ENCODE measurements around the gene PDGFC.

The PDGFC gene, protein sequence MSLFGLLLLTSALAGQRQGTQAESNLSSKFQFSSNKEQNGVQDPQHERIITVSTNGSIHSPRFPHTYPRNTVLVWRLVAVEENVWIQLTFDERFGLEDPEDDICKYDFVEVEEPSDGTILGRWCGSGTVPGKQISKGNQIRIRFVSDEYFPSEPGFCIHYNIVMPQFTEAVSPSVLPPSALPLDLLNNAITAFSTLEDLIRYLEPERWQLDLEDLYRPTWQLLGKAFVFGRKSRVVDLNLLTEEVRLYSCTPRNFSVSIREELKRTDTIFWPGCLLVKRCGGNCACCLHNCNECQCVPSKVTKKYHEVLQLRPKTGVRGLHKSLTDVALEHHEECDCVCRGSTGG

DNA sequence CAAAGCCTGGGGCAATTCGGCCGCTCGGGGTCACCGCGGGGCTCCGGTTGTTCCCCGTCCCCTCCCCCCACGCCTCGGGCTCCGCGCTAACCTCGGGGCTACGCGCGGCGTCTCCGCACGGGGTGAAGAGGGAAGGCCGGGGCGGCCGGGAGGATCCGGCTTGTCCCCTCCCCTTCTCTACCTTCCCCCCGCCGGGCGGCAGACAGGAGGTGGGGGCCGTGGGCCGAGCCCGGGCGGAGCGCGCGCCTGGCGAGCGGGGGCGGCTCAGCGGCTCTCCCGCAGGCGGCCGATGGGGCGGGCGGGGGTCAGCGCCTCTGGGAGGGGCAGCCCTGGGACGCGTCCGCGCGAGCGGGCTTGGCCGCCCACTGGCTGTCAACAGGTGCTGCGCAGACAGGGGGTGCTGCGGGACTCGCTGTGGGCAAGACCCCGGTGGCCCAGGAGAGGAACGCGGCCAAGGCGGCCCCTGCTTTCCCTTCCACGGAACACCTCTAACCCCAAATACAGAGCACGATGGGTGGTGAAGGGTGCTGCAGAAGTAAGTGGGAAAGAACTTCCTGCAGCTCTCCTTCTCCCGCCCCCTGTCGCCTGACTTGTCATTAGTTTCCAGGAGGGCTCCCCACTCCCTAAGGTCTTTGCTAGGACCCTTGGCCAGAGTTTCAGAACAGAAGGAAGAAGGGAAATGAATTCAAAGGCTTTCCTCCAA, at the start of gene PDGFC:
Gene PDGFC, minus strand, starts transcription at position 124 of the 703 bp plus-strand sequence. CDS start 896 bp downstream, outside the sequence.
- DNase-seq: no peak

DNA sequence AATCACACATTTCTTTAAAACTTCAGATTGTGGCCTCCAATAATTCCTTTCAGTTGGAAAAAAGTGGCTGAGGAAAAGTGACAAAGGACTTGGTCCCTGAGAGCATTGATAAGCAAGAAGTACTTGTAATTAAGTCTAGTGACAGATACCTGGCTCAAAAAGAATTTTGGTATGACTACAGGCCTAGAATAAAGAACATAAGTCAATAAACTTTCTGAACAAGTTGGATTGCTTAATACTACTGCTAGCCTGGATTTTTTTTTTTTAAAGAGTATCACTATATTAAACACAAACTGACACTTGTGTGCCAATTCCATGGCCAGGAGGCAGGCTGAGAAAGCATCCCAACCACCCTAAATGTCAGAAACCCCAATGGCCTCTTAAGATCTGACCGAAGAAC, 49.3 kb upstream of the PDGFC start:
- DNase-seq: no peak

DNA sequence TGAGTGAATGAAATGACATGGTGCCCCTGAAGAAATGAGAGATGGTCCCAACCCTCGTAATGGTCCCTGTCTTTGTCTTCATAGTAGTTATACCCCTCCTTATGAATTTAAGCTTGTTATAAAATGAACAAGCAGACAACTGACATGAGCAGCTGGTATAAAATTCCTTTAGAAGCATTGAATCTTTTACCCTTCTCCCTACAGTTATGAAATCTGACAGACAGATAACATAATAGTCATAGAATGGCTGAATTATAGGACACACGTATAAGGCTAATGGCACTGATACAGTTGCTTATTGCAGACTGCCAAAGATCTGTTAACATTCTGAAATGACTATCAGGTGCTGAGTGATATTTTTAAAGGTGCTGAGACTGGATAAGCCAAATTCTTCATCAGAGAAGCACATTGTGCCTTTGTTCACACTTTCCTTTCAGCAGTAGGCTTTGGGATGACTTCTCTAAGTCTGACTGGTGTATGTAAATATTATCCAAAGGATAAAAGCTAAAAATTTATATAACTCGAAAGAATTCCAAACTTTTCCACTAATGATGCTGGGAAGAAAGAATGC, 47.4 kb upstream of the PDGFC start:
- DNase-seq: no peak

DNA sequence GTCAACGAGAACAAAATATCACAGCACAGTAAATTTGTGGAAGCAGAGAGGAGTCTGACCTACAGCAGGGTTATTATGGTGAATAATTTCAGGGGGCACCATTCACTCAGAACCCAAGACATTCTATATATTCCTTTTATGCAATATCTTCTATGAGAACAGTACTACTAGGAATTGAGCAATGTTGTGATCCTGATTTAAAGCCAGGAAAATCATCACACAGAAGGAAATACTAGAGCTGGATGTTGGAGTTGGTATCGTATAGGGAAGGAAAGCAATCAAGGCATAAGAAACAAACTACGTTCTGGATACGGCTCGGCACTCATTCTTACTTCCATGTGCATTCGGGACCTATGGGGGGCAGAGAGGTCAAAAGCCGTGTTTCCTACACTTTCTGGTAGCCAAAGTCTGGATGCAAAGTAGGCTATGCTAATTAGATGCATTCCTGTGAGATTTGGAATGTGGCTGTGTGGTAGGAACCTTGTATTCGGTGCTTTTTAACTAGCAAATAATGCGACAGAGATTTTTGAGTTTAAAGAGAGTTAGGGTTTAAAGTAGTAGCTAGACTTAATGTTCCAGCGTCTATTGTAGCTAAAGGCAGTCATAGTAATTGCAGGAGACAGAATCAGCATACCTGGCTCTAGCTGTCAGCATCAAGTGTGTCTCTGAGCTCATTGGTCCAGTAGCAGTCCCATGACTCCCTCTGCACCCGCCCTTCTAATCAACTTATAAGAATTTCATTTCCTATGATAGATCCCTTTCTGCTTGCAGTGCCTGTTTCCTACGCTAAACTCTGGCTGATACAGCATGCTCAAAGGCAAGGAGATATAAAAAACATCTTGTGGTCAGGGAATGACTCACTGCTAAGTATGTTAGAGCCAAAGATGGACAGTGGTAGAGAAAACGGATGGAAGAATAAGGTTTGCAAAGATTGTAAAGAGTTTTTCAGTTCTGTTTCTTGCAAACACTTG, 43.3 kb upstream of the PDGFC start:
- no peak for DNase-seq

DNA sequence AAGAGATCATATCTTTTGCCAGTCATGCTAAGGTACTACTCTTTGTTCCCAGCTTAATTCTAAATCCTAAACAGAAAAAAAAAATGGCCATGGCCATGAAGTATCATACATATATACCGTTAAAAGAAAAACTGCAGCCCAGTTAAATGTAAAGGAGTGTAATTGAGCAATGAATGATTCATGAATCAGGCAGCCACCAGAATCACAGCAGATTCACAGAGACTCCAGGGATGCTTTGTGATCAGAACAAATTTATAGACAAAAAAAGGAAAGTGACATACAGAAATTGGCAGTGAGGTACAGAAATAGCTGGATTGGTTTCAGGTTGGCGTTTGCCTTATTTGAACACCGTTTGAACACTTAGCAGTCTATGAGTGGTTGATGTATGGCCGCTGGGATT, 42.1 kb upstream of the PDGFC start:
- DNase-seq: no peak

DNA sequence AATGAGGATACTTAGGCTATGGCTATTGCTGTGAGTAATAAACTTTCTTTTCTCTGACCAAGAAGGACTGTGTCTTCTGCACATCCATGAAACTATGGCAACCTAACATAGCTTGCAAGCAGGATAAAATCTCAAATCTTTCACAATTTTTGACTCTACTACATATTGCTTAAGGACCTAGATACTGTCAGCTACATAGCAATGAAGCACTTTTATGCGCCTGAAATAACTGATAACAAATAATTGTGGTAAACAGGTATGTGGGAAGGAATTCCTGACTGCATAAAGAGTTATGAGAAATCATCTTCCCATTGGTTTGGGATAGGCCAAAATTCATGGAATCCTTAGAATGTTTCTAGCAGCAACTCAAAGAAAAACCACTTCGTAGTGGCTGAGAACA, 41.2 kb upstream of the PDGFC start:
- no peak for DNase-seq

DNA sequence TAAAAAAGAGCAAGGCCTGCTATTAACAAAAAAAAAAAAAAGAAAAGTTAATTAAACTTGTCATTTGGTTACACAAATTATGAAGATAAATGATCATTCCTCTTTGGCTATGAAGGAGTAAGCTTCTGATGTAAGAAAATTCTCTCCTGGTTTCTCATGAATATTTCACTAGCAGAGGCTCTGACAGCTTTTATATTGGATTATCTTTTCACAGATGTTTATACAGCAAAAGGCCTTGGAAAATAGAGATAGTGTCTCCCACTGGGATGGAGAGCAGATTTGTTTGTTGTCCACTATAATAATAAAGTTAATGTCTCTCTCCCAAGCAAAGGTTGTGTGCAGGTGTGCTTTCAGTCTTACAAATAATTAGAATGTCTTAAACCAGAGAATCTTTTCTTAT, 40.7 kb upstream of the PDGFC start:
- DNase-seq: no peak

DNA sequence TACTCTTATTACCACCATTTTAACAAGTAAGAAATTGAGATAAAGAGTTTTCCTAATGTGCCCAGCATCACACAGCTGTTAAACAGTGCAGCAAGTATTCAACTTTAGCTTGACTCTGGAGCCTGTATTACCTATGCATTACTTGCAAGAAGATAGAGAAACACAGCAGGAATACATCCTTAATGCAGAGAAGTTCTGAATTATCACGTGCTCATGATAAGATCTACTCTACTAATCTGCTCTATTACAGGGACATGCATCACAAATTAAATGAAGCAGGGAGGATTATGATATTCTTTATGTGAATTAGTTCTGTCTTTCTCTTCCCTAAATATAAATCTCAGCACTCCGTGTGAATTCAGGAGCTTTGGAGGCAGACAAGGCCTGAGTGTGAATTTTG, 39.0 kb upstream of the PDGFC start:
- DNase-seq: no peak

DNA sequence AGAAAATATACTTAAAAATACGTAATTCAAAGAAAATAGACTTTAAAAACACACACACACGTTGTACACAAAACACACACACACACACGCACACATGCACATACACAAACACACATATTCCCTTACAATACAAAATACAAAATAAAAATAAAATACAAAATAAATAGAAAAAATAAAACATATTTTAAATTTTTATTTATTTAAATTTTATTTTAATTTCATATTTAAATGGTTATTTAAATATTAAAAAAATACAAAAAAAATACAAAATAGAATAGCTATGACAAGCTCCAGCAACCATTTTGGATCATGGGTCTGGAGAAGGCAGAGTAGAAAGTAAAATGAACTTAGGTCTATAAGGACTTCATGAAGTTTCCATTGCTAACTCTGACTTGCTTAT, 34.2 kb upstream of the PDGFC start:
- no peak for DNase-seq

DNA sequence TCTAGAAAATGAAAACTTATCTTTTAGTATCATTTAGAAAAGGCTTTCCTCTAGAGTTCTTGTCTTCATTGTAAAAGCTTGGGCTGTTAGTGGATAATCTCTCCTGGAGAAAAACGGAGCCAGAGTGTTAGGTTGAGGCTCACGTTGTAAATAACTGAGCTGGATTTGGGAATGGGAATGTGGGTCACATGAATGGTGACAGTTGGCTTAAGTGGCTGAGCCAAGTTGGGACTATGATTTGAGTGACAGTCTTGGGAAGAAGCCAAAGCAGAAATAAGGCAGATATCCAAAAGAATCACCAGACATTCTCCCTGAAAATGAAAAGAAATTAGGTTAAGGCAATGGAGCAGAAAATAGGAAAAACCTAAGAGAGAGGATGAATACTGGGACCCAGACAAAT, 33.6 kb upstream of the PDGFC start:
- DNase-seq: no peak

DNA sequence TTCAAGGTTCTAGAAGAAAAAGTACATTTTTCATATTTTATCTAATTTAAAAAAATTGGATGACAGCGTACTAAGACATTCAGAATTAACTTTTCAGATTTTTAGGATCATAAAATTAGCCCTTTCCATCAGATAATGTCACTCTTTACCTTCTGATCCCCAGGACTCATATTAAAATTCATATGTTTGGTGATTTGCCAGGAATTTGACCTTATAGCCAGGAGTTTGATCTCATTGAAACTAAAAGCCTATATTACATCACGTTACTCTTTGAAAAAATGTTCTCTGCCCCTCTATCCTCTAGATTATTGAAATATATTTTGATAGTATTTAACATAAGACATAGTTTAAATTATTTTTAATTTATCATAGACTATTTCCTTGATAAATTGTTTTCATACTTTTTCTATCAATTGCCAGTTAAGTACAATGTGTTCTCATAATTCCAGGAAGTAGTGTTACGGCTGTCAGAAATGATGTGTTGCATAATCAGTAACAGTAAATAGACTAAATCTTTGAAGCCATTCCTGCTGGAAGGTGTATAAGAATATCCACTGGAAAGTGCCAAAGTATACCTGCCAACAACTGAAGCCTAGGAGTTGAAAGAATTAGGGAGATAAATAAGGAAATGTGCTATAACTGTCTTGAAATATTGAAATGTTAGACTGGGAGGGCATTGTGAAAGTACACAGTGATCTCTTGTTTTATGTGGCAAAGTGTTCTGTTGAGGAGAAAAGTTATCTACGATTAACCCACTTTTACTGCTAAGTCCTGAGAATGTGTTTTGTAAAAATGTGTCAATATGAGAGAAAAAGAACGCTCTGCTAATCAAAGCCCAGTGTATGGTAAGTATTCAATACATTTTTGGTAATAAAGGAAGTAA, 32.9 kb upstream of the PDGFC start:
- DNase-seq: no peak

DNA sequence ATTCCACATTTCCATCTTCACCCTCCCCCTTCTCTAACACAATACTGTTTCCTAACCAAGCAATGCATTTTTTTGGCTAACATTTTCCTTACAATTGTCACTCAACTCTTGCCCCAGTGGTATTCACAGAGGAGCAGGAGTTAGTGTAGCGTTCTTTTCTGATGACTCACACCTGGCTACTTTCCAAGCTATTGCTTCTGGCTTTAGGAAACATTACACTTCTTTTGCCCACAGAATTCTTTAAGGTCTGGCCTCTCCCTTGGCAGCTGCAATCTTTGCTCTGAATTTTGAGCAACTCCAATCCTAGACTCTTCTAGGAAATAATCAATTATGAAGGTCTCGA, 27.5 kb upstream of the PDGFC start:
- DNase-seq: no peak

DNA sequence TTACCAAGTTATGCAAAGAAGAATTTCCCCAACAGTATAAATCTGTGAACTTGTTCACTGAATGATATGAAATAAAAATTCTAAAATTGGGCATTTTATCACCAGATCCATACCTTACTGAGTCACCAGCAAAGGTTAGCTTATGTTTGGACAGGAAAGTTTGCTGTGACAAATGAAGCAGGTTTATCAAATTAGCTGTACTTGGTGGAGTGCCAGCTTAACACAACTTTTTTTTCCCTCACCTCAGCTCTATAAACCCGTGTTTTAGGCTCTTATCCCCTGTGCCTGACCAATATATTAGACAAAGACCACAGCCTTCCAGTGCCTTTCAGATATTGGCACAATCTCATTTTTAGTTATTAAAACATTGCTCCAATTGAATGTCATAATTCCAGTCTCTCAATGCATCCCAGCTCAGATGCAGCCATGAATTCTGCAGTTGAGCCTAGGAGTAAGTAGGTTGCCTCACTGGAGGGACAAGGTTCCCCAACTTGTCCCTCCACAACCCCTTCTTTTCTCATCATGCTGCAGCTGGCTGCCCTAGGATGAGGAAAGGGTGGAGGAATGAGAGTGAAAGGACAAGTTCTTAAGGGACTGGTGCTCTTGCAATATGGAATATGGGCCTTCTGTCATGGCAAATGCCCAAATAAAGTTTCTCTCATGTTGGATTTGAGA, 27.0 kb upstream of the PDGFC start:
- no peak for DNase-seq

DNA sequence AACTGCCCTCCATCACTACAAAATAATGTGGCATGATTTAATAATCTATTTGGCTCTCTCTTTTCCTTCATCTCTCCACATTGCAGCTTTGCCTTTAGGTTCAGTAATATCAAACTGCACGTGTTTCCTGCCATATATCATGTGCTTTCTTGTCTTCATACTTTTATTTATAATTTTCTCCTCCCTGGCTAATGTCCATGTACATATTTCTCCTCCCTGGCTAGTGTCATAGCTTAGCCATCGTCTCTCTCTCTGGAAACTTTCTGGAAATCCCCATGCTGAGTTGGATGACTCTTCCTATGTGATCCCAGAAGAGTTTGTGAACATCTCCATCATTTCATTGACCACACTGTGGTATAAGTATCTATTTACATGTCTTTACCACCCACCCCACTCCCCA, 21.3 kb upstream of the PDGFC start:
- DNase-seq: no peak

DNA sequence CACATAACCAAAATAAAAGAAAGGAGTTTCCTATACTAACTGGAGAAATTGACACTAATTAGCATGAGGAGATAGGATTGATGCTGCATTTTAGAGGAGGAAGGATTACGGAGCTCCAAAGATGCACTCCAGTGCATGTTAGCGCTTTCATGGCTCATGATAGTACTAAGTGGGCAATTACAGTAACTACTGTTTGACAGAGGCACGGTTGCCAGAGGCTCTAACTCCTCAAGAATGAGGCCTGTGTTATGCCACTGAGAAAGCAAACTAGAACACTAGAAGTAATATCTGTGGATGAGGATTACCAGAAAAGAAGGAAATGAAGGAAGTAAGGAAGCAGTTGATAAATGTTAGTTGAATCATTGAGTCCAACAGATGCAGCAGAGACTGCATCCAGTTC, 19.6 kb upstream of the PDGFC start:
- DNase-seq: no peak

DNA sequence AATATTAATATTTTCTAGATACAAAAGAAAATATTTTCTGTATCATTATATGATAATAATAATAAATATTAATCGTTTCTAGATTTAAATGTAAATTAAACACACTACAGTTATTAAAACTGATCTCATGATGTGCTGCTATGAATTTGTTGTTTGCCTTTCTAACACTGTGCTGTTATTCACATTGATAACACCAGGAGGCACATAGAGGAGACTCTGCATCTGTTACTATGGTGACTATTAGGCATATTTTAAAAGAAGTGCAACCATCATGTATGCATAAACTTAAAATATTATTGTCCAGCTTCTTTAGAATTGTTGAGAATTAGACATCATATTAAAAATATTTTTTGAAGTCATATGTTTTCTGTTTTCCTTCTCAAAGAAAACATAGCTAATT, 11.8 kb upstream of the PDGFC start:
- no peak for DNase-seq

DNA sequence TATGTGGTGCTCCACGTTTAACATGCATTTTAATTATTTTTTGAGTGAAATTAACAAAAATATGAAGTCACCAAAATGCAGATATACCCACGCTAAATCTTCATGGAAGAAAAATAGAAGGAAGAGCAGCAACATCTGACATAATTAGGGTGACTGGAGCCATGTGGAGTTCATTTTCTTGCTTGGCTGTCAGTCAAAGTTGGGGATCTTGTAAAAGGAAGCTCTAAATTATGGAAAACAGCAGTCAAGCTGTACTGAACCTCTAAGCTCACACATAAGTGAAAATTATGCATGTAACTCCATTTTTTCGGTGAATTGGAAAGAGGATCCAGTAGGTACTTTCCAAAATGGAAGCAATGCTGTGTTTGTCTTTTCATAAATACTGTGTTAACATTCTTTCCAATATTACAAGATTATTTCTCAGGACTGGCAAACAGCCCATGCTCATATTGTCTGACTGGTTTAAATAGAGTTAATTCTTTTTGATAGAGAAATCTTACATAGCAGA, 9.7 kb upstream of the PDGFC start:
- no peak for DNase-seq

DNA sequence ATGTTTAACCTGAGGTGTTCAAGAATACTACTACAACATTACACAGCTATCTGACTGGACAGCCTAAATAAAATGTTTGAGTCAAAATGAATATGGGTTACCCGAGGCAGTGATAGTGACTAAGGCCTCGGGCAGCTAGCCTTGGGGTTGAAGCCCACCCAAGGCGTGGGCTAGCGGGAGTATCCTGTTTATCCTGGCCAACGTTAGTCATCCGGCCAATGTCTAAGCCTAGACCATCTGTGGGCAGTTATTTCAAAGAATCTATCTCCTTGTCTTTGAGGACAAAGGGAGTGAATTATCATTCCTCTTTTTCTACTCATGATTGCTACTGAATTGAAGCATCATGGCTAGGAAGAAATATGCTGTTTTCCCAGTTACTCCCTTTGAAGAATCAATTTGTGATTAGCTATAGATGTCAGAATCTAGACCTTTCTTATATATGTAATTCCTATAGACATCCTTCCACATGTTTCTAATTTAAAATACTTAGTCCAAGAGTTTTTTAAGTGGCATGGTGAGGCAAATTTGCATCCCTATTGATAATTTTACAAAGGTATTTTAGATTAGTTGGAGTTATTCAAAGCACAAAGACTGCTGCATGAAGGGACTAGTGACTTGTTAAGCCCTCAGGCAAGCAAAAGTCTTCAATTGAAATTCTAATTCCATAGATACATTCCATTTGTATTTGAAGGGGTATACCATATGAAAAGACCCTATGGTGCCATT, 6.0 kb upstream of the PDGFC start:
- no peak for DNase-seq

DNA sequence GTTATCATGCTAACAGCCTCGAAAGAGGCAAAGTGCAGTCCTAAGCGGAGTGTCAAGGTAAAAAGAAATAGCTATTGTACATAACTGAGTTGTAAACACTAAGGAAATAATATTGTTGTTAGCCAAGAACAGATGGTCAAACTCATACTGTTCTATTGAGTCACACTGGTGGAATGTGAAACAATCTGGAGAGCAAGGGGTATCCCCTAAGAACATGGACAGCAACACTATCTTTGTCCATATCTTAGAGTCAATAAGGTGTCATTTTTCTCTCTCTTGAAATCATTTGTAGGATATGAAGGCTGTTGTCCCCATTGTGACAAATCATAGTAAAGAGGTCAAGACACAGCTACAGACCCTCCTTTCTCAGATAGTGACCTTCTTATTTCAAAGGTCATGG, 4.5 kb upstream of the PDGFC start:
- DNase-seq: no peak

DNA sequence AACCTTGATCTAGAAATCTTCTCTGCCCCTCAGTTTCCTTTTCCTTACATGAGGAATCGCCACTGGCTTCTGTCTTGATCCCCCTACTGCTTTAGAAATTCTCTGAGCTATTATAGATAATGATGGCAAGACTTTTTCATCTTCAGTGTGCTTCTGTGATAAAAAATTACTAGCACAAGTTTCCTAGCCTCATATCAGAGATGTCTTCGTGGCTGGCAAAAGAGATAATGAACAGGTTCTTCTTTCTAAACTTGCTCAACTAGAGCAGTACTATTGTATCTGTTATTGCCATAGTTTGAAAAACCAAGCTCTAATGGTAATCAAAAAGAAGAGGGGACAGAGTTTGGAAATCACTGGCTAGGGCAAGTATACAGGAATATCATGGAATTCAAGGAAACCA, 4.1 kb upstream of the PDGFC start:
- DNase-seq: no peak

DNA sequence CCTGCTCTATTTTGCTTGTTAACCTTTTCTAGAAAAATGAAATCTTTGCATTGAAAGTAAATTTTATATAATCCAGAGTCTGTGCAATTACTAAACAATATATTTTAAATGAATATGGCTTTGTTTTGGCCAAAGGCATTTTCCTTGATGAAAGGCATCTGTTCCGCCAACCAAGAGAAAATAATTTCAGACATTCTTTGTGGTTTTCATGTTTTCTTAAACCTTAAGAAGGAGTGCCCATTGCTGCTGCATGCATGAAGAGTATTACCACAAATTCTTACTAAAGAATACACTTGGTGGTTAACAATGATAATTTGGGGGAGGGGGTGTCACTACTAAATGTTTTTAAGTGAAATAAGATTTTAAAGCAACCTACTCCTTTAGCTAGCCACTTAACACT, 2.7 kb upstream of the PDGFC start:
- DNase-seq: no peak

Measured in NCI-H2107 (cell line).